ENCODE measurements around the gene ETV6. TPM values are rescaled to one million over a fixed set of nuclear protein-coding genes. Genes with fewer than 3 reads are reported as not detected.

ETV6 gene
- total RNA-seq, 1 donor = 11.2 TPM

DNA sequence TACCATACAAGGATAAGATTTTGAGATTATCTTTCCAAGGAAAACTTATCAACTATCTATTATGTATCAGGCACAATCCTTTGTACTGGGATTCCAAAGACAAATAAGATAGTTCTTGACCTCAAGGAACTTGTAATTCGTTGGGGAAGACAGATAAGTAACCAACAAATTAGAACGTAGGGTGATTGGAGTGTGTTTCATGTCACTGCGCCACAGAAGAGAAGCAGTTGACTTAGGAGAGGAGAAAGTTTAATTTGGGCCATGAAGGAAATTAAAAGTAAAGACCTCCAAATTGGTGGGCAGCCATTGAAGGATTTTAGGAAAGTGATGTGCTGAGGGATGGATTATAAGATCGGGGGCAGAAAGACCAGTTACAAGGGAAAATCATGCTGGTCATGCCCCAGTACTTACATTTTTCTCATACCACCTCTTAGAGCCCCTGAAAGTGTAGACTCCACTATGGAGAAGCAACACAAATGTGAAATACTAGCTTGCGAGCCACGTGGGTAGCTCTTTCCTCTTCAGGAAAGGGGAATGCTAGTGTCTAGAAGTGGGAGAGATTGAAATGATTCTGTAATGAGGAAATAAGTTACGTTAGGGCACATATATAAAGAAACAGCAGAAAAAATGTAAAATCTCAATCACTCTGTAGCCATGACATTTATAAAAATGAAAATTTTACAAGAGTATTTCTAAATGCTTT, 148.7 kb downstream of the ETV6 start:
- H3K4me3 ChIP-seq (ENCODE audit: low read depth, low read length) = no peak overlapping the region
- no peak for DNase-seq (ENCODE audit: low read depth)
- TF ChIP-seq CTCF (IDR thresholded peaks at IDR 0.05; ENCODE audit: insufficient read depth, low read depth, low read length) = no peak

DNA sequence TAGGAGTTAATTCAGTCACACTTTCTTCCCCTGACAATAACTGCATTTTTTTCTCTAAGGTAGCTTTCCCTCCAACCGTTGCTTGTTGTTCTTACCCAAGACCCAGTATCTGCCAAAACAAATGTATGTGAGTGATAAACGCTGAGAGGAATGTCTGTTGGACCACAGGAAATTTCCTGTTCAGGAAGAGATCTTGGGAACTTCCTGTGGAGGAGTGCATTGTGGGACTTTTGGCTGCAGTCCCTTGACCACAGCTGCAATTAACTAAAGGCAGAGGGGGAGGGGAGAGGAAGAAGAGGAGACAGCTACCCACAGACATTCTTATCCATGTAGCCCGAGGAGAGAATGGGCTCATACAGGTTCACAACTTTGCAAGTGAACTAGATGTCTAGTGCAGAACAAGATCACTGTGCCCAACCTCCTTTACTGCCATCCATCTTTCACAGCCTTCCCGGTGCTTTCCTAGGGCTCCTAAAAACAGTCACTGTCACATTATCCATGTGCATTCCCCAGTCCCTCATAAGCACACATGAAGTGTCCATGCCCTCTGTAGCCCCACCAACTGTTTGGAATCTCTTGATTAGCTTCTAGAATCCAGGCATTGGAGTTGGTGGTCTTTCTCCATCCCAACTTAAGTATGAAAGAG, 149.5 kb downstream of the ETV6 start:
- TF ChIP-seq CTCF (IDR thresholded peaks at IDR 0.05; ENCODE audit: insufficient read depth, low read depth, low read length) = no peak
- DNase-seq (ENCODE audit: low read depth) = peak; percentile 67
- no peak overlapping the region for H3K4me3 ChIP-seq (ENCODE audit: low read depth, low read length)

GRCh38 chr12:11799502-11799873, 150.0 kb downstream of the ETV6 start:
- H3K4me3 ChIP-seq (ENCODE audit: low read depth, low read length) = no peak overlapping the region
- no peak for TF ChIP-seq CTCF (IDR thresholded peaks at IDR 0.05; ENCODE audit: insufficient read depth, low read depth, low read length)
- no peak for DNase-seq (ENCODE audit: low read depth)

- TF ChIP-seq CTCF (IDR thresholded peaks at IDR 0.05; ENCODE audit: insufficient read depth, low read depth, low read length) = no peak
- no peak overlapping the region for H3K4me3 ChIP-seq (ENCODE audit: low read depth, low read length)
- DNase-seq (ENCODE audit: low read depth) = no peak
Observed at GRCh38 chr12:11801643-11802042, 152.2 kb downstream of the ETV6 start.

GRCh38 chr12:11804130-11804529, 154.7 kb downstream of the ETV6 start:
- TF ChIP-seq CTCF (IDR thresholded peaks at IDR 0.05; ENCODE audit: insufficient read depth, low read depth, low read length) = no peak
- DNase-seq (ENCODE audit: low read depth) = no peak
- no peak overlapping the region for H3K4me3 ChIP-seq (ENCODE audit: low read depth, low read length)

DNA sequence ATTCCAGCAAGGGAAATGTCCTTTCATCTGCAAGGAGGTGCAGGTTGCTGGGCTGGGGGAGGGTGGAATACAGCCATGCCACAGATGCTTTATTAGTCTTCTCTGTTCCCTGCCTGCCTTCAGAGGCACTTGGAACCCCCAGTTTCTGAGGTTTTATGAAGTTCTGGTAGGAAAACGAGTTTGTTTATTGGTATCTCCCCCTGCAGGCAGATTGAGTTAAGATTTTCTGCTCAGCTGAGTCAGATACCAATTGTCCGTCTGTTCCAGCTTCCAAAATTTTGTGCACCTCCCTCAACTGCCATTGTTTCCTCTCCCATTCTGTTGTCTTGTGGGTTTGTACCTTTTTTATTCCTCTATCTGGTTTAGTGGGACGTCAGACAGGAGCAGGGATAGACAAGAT, 155.6 kb downstream of the ETV6 start:
- peak; percentile 20 for TF ChIP-seq CTCF (IDR thresholded peaks at IDR 0.05; ENCODE audit: insufficient read depth, low read depth, low read length)
- H3K4me3 ChIP-seq (ENCODE audit: low read depth, low read length) = no peak overlapping the region
- DNase-seq (ENCODE audit: low read depth) = no peak
